ENCODE data around the gene DNAJB8.

GRCh38 chr3:128500556-128500955, 33.9 kb upstream of the DNAJB8 start:
- no peak for TF ChIP-seq CTCF (conservative IDR thresholded peaks at IDR 0.05 in 1 of 2, IDR thresholded peaks at IDR 0.05 in 1 of 2; ENCODE audit: low read depth in 1 of 2, low read length in 2 of 2)
- no peak for TF ChIP-seq EZH2 (IDR thresholded peaks at IDR 0.05; ENCODE audit: low read length, missing control alignments)

All from fibroblast of lung (primary cell).